ENCODE results near the gene ZCCHC8.
"Not testable (repeated sequence)": the region's sequence is repeated elsewhere in the genome, so short reads cannot be mapped to it uniquely, and the experiment has no call there.

DNA sequence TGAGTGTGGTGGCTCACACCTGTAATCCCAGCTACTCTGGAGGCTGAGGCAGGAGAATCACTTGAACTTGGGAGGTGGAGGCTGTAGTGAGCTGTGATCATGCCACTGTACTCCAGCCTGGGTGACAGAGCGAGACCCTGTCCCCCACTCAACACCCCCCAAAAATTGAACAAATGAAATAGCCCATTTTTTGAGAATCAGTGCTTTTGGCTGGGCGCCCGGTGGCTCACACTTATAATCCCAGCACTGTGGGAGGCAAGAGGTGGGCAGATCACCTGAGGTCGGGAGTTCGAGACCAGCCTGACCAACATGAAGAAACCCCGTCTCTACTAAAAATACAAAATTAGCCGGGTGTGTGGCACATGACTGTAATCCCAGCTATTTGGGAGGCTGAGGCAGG lies 30.2 kb downstream of the ZCCHC8 start:
- TF ChIP-seq, protein P1, sequence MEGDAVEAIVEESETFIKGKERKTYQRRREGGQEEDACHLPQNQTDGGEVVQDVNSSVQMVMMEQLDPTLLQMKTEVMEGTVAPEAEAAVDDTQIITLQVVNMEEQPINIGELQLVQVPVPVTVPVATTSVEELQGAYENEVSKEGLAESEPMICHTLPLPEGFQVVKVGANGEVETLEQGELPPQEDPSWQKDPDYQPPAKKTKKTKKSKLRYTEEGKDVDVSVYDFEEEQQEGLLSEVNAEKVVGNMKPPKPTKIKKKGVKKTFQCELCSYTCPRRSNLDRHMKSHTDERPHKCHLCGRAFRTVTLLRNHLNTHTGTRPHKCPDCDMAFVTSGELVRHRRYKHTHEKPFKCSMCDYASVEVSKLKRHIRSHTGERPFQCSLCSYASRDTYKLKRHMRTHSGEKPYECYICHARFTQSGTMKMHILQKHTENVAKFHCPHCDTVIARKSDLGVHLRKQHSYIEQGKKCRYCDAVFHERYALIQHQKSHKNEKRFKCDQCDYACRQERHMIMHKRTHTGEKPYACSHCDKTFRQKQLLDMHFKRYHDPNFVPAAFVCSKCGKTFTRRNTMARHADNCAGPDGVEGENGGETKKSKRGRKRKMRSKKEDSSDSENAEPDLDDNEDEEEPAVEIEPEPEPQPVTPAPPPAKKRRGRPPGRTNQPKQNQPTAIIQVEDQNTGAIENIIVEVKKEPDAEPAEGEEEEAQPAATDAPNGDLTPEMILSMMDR (IDR thresholded peaks at IDR 0.05 in 4 of 5, conservative IDR thresholded peaks at IDR 0.05 in 1 of 5) = not testable (repeated sequence)
- TF ChIP-seq POLR2A (IDR thresholded peaks at IDR 0.05) = not testable (repeated sequence)
